Measurements from ENCODE around the gene CSNK1G2.

Gene CSNK1G2

GRCh38 chr19:1941146-1942077, at the start of gene CSNK1G2:
Gene CSNK1G2, plus strand, starts transcription at chr19:1941172. Its CDS starts 28,601 bp downstream, at chr19:1969773.
- no peak for DNase-seq

- no peak for DNase-seq
Measured at GRCh38 chr19:1893791-1894190, 47.2 kb upstream of the CSNK1G2 start.

DNA sequence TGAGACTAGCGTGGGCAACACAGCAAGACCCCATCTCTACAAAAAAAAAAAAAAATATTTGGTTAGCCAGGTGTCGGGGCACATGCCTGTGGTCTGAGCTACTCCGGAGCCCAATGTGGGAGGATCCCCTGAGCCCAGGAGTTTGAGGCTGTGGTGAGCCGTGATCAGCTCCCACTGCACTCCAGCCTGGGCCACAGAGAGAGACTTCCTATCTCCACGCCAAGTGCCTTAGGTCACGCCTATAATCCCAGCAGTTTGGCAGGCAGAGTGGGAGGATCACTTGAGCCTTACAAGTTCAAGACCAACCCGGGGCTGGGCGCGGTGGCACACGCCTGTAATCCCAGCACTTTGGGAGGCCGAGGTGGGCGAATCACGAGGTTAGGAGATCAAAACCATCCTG, 44.5 kb upstream of the CSNK1G2 start:
- no peak for DNase-seq

GRCh38 chr19:1901940-1902404, 39.0 kb upstream of the CSNK1G2 start:
- DNase-seq: no peak

DNA sequence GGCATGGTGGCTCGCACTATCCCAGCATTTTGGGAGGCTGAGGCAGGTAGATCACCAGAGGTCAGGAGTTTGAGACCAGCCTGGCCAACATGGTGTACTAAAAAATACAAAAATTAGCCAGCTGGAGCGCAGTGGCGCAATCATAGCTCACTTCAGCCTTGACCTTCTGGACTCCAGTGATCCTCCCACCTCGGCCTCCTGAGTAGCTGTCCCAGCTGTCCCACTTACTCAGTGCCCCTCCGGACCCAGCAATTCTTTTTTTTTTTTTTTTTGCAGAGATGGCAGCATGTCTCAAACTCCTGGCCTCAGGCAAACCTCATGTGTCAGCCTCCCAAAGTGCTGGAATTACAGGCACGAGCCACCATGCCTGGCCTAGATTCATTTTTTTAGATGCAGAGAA, 38.0 kb upstream of the CSNK1G2 start:
- no peak for DNase-seq

DNA sequence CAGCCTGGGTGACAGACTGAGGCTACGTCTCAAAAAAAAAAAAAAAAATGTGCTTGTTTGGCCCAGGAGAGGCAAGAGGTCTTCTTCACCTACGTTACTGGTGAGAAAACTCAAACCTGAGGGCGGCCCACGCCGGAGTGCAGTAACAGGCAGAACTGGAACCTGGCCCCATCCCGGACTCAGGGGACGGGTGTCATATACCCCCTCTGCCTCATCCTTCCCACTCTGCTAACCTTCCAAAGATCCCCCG, 36.2 kb upstream of the CSNK1G2 start:
- no peak for DNase-seq

DNA sequence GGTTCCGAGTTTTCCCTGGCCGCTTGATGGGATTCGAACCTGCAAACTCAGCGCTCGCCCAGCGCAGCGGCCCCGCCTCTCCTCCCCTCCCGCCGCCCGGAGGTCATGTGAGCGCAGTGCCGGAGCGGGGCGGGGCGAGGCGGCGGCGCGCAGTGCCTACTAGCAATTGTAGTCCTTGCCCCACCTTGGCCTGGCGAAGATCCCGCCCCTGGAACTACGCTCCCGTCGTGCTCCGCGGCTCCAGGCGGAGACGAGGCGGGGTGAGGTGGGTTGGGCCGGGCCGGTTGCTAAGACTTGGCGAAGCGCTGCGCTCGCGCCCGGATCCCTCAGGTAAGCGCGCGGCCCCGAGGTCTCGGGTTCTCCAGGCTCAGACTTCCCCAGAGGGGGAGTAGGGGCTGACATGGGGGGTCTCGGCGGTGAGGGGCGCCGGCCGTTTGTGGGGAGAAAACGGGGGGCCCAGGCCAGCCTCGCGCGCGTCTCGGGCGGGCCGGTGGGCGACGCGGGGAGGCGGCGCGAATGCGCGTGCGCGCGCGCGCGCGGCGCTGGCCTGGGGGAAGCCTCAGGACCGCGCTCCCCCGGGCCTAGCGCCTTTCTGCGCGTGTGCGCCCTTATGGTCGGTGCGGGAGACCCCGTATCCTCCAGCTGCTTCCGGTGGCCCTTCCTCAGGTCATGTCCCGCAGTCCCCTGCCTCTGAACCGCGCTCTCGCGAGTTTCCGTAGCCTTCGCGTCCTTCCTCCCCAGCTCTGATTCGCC, 35.7 kb upstream of the CSNK1G2 start, which contains the start of the genes ADAT3 and SCAMP4:
ADAT3 (plus strand) TSS at position 290 of the 753 bp plus-strand sequence. CDS start 6,649 bp downstream, outside the sequence.
SCAMP4 (plus strand) TSS at position 290 of the 753 bp plus-strand sequence. CDS start 9,621 bp downstream, outside the sequence.
- peak; percentile 96 for DNase-seq

DNA sequence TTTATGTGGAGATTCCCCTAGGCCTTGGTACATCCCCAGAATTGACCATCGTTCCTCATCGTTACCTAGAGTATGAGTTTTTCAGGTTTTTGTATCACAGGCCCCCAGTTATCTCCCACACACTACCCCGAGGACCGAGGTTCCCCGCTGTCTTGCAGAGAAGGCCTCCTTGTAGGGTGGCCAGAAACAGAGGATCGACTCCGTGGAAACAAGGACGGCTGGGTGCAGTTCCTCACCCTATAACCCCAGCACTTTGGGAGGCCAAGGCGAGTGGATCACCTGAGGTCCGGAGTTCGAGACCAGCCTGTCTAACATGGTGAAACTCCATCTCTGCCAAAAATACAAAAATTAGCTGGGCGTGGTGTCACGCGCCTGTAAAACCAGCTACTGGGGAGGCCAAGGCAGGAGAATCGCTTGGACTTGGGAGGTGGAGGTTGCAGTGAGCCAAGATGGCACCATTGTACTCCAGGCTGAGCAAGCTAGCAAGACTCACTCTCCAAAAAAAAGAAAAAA, 35.1 kb upstream of the CSNK1G2 start:
- DNase-seq: no peak

DNA sequence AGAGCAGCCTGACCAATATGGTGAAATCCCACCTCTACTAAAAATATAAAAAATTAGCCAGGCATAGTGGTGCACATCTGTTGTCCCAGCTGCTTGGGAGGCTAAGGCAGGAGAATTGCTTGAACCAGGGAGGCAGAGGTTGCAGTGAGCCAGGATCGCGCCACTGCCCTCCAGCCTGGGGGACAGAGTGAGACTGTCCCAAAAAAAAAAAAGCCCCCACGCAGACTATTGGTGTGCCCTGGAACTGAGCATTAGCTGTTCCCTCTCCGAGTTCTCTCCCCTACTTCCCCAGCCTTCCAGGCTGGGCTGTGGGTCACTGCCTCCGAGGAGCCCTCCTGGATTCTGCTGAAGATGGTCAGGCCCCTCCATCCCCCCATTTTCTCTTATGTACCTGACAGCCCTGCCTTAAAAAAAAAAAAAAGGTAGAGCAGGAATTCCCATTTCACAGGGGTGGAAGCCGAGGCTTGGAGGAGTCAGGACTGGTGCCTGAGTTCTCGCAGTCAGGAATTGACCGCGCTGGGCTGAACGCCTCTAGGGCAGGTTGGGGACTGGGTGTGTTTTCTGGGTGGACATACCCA, 33.9 kb upstream of the CSNK1G2 start:
- no peak for DNase-seq

DNA sequence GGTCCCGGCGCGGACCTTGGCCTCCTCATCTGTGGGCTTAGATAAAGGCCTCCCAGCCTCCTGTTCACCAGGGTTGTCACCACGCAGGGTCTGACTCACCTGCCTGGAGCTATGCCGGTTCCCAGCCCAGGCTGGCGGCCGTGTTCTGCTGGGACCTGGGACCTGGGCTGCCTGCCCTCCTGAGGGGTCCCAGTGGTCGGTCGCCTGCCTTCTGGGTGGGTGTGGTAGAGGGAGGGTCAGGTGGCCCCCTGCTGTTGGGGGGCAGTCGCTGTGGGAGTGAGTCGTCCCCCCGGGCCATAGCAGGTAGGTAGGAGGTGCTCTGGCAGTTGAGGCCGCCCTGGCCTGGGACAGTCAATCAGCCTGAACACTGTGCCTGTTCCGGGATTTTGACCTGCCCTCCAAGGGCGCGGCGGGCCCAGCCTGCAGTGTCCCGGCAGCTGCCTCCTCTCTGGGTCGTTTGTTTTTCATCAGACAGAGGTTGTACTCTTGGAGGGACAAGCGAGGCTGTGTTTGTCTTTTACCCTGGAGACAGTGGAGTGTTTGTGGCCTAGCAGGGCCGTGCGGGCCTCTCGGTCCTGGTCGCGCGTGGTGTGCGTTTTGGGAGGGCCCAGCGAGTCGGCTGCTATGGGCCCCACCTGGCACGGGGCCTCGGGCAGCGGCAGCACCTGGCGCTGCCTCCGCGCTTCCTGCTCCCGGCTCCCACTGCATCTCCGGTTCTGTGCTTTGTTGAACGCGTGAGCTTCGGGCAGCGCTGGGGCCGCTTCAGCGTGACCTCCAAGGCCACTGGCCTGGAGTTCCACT, 33.2 kb upstream of the CSNK1G2 start:
- DNase-seq: no peak

DNA sequence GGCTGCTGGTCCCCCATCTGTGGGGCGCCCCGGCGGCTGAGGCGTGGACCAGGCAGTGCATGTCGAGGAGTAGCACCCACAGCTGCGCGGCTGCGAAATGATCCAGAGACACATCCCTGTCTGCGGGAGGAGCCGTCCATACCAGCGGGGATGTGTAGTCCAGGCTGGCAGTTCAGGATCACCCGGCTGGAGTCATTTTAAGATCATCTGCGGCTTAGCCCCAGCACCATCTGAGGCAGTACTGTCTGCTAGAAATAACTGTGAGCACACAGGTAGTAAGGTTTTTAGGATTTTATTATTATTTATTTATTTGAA, 32.7 kb upstream of the CSNK1G2 start:
- DNase-seq: no peak

- no peak for DNase-seq
Measured at GRCh38 chr19:1909761-1910080, 31.3 kb upstream of the CSNK1G2 start.

GRCh38 chr19:1910177-1910576, 30.8 kb upstream of the CSNK1G2 start:
- DNase-seq: no peak

- no peak for DNase-seq
Measured at GRCh38 chr19:1911098-1911497, 29.9 kb upstream of the CSNK1G2 start.

DNA sequence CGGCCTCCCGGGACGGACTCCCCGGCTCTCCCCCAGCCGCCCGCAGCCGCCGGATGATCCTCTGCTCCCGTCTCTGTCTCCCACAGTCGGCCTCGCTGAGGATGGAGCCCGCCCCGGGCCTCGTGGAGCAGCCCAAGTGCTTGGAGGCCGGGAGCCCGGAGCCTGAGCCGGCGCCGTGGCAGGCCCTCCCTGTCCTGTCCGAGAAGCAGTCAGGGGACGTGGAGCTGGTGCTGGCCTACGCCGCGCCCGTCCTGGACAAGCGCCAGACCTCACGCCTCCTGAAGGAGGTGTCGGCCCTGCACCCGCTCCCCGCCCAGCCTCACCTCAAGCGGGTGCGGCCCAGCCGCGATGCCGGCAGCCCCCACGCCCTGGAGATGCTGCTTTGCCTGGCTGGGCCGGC, 29.0 kb upstream of the CSNK1G2 start:
- no peak for DNase-seq

DNA sequence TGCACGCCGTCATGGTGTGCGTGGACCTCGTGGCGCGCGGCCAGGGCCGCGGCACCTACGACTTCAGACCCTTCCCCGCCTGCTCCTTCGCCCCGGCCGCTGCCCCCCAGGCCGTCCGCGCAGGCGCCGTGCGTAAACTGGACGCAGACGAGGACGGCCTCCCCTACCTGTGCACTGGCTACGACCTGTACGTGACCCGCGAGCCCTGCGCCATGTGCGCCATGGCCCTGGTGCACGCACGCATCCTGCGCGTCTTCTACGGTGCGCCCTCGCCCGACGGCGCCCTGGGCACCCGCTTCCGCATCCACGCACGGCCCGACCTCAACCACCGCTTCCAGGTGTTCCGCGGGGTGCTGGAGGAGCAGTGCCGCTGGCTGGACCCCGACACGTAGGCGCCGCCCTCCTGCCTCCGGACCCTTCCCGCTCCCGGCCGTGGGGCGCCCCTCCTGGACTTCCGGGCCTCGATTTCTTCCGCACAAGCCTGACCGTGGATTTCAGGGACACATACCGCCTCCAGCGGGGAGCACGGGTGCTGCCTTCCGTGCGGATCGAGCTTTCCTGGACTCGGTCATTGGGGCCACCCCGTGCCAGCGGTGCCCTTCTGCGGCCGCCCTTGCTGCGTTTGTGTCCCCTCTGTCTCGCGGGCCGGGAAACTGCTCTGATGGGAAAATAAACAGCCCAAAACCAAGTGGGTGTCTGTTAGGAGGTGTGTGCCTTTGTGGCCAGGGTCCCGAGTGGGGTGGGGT, 28.0 kb upstream of the CSNK1G2 start:
- DNase-seq: no peak

- DNase-seq: no peak
Measured at GRCh38 chr19:1913781-1914577, 27.0 kb upstream of the CSNK1G2 start.

DNA sequence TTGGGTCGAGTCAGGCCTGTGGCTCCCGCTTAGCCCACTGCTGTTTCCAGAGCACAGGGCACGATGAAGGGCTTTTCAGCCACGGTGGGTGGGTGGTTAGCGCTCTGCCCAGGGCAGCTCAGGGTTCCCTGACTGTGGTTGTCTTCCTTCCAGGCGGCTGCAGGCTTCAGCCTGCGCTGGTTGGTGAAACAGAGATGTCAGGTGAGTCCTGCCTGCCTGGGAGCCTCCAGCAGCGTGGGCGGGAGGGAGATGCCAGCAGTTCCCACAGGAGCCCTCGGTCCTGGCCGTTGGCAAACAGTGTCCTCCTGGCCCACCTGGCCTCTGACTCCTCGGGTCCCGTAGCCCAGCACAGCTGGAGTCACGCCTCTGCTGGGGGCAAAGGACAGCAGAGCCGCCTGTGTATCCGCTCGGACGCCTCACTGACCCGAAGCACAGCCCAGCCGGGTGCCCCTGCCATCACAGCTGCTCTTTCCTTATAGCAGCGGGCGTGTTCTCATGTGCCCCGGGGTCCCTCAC, 26.1 kb upstream of the CSNK1G2 start:
- DNase-seq: no peak

- DNase-seq: no peak
Measured at GRCh38 chr19:1917146-1917545, 23.8 kb upstream of the CSNK1G2 start.

DNA sequence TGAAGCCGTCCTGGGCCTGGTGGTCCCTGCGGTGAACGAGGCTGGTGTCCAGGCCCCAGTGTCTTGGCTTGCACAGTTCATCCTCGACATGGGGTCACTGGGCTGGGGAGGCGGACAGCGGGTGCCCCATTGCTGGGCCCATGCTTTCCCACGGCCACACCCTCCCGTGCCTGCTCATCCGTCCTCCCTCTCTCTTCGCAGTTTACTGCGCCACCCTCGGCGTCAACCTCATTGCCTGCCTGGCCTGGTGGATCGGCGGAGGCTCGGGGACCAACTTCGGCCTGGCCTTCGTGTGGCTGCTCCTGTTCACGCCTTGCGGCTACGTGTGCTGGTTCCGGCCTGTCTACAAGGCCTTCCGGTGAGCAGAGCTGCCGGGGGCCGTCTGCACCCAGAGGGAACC, 23.0 kb upstream of the CSNK1G2 start:
- DNase-seq: no peak

- no peak for DNase-seq
Measured at GRCh38 chr19:1918975-1919374, 22.0 kb upstream of the CSNK1G2 start.

Data from NCI-H146 (cell line).